Ureter (tissue), 1 donor: ENCODE measurements around the gene STEAP2. TPM values are rescaled to one million over a fixed set of nuclear protein-coding genes. Genes with fewer than 3 reads are reported as not detected.
A peak's percentile ranks its signal among the peaks of the same experiment; 100 is the strongest.
"Not testable (repeated sequence)": the region's sequence is repeated elsewhere in the genome, so short reads cannot be mapped to it uniquely, and the experiment has no call there.

Source experiments
- DNase-seq: peaks from one replicate; pipeline ENCODE4 v3.0.0-alpha.2; 2020; ENCODE audit warnings: low spot score
- total RNA-seq: library from RNA; stranded (reverse); gene quantifications from one replicate; pipeline ENCODE4 v1.2.4, GENCODE V29; 2023
- donor health status: DM: yes; HTN: yes; CAD: no.

The STEAP2 gene
- 47.1 TPM for total RNA-seq

DNA sequence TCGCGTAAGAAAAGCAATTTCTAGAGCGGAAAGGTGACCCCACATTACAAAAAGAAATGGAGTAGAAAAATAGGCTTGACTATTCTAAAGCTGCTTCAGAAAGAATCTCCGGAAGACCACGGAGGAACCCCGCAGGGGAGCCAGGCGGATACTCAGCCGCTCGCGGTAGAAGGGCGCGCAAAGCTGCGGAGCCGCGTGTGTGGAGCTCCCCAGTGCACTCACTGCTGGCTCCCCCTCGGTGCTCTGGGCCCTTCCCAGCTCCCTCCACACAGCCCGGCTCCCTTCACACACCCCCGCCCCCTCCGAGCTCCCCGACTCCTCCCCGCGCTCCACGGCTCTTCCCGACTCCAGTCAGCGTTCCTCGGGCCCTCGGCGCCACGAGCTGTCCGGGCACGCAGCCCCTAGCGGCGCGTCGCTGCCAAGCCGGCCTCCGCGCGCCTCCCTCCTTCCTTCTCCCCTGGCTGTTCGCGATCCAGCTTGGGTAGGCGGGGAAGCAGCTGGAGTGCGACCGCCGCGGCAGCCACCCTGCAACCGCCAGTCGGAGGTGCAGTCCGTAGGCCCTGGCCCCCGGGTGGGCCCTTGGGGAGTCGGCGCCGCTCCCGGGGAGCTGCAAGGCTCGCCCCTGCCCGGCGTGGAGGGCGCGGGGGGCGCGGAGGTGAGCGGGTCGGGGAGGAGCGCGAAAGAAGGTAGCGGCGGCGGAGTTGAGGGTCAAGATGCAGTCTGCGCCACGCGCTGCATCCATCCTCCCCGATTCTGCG, at the start of gene STEAP2:
TSS of gene STEAP2 (plus strand) at position 350 of the 758 bp plus-strand sequence. CDS start 13,343 bp downstream, outside the sequence.
- peak; percentile 95 for DNase-seq

DNA sequence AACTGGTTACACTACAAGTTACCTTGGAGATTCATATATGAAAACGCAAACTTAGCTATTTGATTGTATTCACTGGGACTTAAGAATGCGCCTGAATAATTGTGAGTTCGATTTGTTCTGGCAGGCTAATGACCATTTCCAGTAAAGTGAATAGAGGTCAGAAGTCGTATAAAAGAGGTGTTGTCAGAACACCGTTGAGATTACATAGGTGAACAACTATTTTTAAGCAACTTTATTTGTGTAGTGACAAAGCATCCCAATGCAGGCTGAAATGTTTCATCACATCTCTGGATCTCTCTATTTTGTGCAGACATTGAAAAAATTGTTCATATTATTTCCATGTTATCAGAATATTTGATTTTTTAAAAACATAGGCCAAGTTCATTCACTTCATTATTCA, 48.0 kb upstream of the STEAP2 start:
- no peak for DNase-seq

DNA sequence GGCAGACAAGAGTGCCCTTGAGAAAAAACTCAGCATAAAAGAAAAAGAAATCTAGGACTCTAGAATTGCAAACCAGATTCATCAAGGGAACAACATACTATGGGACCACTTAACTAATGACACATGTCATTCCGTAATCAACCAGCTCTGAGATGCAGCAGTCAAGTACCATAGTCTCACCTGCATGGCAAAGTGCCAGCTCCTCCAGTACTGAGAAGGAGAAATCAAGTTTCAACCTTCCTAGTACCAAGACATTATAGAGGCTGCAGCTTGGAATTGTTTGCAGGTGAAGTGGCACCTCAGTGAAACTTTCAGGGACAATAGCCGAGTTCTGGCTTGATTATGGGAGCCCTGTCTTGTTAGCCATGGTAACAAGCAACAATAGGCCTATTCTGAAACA, 45.8 kb upstream of the STEAP2 start:
- DNase-seq, result no peak

DNA sequence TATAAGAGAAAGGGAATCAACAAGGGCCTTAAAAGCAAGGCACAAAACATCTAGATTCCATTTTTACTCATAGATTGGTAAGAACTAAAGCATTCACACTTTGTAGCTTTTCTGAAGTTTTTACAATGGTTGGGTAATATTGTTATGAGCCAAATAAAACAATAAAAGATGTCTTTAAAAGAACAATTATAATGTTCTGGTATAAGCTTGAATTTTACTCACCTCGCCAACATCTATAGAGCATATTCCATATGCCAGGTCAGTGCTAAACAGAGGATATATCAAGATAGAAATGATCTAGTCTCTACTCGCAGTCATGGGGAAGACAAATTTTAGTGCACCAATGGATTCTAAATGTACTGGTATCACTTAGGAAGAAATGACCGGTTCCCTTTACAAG, 45.4 kb upstream of the STEAP2 start:
- no peak for DNase-seq

DNA sequence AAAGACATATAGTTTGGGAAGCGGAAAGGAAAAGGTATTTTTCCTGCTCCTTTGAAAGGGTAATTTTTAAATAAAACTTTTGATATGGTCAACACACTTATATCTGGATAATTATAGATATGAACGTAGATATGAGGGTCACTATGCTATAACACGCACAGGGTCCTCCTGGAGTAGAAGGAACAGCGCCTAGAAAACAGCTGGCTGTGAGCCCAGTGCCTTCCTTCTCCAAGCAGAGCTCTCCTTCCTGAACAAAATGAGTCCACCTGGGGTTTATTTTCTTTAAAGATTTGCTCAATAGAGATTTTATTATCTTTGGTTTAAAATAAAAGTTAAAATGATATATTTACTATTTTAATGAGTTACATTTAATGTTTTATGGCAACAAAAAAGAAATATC, 44.2 kb upstream of the STEAP2 start:
- no peak for DNase-seq

DNA sequence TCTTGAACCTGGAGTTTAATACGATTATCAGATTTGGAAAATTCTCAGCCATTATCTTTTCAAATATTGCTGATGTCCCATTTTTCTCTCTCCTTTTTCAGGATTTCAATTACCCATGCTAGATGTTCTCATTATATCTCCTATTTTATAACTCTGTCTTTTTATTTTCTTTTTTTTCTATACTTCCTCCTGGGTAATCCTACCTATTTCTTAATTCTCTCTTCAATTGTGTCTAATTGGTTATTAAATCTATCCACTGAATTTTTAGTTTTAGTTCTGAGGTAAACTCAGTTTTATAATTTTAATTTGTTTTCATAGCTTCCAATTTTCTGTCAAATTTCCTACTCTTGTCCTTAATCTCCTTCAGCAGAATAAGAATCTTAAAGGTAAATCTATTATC, 41.6 kb upstream of the STEAP2 start:
- no peak for DNase-seq

DNA sequence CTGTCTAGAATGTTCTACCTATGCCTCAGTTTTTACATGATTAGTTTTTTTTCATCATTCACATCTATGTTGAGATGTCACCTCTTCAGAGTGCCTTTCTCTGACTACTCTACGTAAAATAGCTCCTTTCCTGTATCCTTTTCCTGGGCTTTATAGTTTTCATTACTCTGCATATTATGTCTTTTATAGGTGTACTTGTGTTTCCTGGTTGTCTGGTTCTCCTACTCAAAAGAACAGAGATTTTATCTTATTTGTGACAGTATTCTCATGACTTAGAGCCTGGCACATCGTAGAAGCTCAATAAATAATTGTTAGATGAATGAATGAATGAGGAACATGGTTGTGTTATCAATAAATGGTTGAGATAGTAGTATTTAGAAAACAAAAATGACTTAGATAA, 39.4 kb upstream of the STEAP2 start:
- DNase-seq, result no peak

DNA sequence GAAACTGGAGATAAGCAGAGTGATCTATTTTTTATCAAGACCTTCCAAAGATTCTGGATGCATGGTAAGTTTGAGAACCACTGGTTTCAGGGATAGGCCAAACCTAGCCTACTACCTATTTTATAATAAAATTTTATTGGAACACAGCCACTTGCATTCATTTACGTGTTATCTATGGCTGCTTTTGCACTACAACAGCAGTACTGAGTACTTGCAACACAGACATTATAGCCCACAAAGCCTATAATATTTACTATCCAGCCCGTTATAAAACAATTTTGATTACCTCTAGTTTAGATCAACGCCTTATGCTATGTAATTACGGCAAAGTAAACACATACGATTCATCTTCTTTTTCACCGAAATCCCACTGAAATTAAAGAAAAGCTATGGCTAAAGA, 38.9 kb upstream of the STEAP2 start:
- DNase-seq, result no peak

DNA sequence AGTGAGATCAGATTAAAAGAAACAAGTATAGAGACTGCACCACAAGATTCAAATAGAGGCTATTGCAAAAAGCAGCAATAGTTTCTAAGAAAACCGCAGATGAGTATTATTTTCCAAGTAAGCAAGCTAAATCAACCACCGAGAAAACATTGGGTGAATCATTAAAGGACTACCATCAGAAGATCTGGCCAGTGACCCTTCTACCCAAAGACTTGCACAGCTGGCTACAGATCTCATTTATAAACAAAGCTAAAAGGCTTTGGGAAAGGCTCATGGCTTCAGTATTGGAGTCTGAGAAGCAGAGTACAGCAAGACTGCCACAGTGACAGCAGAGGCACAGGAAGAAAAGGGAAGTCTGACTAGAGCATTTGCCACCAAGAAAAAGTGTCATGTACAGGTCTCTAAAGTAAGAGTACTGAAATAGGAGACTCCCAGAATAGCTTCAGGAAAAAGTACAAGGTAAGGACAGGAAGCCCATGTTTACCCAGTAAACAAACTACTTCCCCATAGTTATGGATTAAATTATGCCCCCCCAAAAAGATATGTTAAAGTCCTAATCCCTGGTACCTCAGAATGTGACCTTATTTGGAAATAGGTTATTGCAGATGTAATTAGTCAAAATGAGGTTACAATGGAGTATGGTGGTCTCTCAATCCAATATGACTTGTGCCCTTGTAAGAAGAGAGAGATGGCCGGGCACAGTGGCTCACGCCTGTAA, 38.3 kb upstream of the STEAP2 start:
- no peak for DNase-seq

DNA sequence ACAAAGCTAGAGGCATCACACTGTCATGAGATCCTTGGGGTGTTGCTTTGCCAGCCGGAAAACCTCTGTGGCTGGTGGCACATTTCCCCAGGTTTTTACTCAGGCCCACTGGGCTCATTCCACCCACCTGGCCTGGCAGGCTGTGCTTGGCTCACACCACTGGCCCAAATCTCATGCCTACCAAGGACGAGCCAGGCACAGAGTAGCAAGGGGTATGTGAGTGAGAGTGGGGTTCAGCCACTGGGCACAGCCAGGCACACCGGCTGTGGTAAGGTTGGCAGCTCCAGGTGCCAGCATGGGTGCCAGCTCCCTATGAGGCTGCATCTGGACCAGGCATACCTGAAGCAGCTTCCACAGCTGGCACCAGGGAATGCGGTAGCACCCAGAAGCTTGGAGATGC, 35.9 kb upstream of the STEAP2 start:
- DNase-seq, result no peak

DNA sequence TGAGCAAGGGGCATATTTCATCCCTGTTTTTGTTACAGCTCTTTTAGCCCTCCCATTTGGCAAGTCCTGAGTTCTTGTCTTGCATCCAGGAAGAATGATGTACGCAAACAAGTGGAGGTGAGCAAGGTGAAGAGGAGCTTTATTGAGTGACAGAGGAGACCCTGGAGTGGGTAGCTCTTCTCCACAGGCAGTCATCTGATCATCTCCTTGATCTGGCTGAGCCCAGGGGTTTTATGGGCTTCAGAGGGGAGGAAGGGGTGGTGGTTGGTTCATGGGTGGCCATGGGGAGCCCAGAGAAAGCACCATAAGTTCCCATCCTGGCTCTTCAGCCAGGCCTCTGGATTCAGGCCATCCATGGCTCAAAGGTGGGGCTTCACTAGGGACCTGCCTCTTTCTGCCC, 35.3 kb upstream of the STEAP2 start:
- no peak for DNase-seq

DNA sequence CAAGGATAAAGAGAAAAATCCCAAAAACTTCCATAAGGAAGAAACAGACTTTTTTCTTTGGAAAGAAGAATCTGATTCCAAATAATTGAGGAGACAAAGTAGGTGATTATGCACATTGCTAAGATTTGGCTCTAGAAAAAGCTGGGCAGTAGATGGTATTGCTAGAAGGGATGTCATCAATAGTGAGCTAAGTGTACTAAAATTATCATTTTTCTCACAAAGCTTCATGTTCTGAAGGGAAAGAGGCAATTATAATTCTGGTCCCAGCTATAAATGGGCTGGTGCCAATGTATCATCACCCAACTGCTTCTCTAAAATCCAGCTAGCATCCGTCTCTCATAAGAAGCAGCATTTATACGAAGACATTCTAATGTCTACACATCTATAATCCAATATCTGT, 33.4 kb upstream of the STEAP2 start:
- DNase-seq, result no peak

DNA sequence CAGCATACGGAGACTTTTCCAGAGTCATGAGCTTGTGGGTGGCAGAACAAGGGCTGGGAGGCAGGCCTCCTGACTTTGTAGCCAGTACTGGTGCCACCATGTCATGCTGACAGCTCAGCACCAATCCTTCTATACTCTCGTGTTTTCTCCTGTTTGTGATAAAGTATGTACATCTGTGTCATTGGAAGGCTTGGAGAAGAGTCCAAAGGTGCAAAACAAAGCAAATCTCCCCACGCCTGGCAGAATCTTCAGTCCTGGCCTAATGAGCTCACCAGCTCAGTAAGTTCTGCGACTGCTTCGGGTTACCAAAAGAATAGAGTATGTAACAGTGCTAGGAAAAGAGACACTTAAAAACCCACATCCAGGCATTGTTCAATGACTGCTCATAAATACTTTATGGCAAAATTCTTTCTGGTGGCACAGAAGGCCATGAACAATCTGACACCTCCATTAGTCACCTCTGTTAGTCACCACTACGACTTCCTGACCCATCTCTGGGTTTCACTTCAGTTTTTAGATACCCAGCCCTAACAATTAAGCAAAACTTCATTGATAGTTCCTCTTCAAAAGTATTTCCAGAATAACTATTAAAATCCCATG, 32.8 kb upstream of the STEAP2 start:
- no peak for DNase-seq

DNA sequence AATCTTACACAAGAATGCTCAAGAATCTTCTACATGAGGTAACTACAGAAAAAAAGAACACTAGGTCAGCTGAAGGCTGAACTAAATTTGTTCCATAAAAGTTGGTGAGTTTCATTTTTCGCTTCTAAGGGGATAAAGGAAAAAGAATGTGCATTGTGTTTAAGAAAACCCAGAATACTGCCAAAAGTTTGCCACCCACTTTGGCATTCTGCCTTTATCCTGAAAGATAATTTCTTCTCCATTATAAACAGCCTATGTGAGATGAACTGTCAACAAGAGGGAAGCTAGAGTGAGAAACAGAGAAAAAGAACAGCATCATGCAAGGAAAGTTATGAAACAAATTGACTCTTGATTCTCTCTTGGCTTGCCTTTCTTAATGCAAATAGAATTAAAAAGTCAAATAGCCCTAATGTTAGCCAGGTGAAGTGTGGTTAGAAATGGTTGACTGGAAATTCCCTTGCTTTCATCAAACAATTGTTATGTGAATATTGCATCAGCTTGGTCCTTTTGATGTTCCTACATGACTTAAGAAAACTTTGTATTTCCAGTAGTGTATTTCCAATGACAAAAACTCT, 31.4 kb upstream of the STEAP2 start:
- DNase-seq, result no peak

DNA sequence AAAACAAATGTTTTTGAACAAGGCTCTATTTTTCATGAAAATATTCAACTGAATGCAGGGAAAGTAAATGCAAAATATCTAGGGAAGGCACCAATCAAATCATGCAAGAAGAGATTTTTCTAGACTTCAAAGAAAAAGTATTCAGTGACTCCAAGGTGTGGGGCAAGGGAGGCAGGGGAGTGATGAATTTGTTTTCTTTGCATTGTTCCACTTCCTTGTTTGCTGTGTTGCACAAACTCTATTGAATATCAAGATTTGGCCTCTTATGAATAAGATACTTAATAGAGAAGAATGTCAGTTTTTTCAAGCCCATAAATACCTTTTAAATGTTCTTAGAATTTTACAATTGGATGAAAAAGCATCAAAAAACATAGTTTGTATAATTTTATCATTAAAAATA, 30.9 kb upstream of the STEAP2 start:
- no peak for DNase-seq

DNA sequence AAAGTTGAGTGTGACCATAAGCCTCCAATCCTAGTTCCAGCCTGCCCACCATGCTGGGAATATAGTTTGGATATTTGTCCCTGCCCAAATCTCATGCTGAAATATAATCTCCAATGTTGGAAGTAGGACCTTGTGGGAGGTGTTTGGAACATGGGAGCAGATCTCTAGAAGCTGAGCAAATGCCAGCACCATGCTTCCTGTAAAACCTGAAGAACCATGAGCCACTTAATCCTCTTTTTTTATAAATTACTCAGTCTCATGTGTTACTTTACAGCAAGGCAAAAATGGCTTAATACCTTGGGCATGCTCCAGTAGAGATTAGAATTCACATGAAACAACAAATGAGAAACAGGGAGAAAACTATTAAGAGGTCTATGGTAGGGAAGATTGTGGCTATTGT, 30.1 kb upstream of the STEAP2 start:
- DNase-seq, result no peak

DNA sequence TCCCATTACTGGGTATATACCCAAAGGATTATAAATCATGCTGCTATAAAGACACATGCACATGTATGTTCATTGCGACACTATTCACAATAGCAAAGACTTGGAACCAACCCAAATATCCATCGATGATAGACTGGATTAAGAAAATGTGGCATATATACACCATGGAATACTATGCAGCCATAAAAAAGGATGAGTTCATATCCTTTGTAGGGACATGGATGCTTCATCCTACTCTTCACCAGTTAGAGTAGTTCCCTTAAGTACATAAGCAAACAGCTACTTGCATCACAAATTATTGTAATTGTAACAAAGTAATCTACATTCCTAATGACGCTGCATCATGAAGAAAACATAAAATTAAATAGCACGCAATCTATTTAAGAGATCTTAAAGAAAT, 25.2 kb upstream of the STEAP2 start:
- DNase-seq, result not testable (repeated sequence)

DNA sequence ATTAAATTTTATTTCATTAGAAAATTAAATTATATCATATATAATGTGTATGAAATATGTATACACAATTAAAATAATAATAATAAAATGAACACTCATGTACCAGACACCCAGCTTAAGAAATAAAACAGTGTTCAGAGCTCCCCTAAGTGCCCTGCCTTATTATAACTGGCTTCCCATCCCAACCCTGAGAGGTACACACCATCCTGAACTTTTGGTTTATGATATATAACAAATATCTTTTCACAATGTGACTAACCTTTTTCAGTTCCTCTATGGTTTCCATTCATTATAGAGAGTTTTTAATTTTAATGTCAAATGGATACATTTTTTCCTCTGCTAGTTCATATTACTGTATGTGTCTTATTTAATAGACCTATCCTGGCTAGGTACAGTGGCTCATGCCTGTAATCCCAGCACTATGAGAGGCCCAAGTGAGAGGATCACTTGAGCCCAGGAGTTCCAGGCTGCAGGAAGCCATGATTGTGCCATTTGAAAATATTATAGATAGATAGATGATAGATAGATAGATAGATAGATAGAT, 24.0 kb upstream of the STEAP2 start:
- DNase-seq, result no peak

DNA sequence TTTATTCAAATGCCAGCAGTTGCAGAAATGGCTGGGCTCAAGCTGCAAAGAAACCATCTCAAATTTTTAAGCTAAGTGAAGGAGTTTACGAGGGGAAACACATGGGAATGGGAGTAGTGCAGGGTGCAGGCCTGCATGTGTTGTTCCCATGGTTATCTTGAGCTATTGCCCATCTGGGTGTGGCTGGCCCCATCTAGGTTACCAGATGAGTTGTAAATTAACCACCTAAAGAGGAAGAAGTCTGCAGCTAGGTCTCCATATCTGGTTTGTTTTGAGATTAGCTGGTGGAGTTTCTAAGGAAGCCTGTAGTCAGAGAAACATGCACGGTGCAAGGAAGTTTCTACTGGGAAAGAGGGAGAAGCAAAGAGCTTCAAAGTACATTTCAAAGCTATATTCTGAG, 23.3 kb upstream of the STEAP2 start:
- no peak for DNase-seq

DNA sequence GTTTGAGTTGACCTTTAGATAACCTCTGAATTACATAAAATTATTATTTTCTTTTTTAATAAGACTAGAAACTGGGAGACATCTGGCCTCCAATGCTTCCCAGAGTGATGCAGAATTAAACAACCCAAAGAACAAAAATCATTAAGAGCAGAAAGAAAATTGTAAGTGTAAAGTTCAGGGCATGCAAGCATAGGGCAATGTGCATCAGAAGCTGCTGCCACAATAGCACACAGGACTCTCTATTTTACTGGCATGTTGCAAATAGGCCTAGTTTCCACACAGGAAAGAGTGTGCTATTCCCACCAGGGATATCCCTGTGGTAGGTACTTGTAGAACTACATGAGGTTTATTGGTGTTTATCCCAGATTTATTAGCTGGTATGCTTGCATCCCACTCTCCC, 20.5 kb upstream of the STEAP2 start:
- DNase-seq, result no peak

DNA sequence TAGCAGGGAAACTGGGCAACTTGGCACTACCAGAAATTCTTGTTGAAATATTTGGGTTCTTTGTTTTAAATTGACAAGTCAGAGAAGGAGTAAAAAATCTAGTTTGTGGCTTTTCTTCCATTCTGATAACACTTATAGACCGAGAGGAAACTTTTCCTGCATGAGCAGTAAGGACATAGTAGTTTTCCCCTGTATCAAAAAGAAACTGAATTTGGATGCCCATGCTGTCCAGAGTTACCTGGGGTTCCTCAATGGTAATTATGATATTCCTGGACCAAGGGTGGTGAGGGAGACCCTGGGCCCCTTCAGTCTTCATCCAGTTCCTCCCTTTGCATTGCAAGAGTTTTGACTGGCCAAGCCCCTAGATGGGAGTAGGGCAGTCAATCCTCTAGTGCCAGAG, 19.9 kb upstream of the STEAP2 start:
- DNase-seq, result no peak
